Small intestine (tissue), 7 donors: ENCODE measurements around the gene EYS. TPM values are rescaled to one million over a fixed set of nuclear protein-coding genes. Genes with fewer than 3 reads are reported as not detected.

Source experiments
- DNase-seq, 2 donors: peaks; one replicate each; pipeline versions ENCODE4 v3.0.0 to v3.0.0-alpha.2; 2013
- FAIRE-seq: peaks from 2 replicates; lab custom pipeline; 2012; peaks lifted over from hg19 to GRCh38; lab: Jason Lieb, UNC
- H3K27ac ChIP-seq, 3 donors: one replicate each; pipeline ENCODE4 v1.5.1; 2013; ENCODE audit warnings: low read length in 2 of 3, mild to moderate bottlenecking in 2 of 3, control low read depth in 1 of 3, inconsistent platforms in 1 of 3, low read depth in 1 of 3, moderate library complexity in 1 of 3
- H3K27me3 ChIP-seq, 3 donors: one replicate each; pipeline ENCODE4 v1.6.1; 2013; ENCODE audit warnings: low read length in 3 of 3, inconsistent platforms in 1 of 3; ENCODE audit not compliant: control insufficient read depth in 3 of 3, insufficient read depth in 3 of 3
- H3K36me3 ChIP-seq, 3 donors: one replicate each; pipeline ENCODE4 v1.6.1; 2013; ENCODE audit warnings: low read length in 3 of 3, inconsistent platforms in 1 of 3, low read depth in 1 of 3, mild to moderate bottlenecking in 1 of 3, moderate library complexity in 1 of 3; ENCODE audit not compliant: control insufficient read depth in 3 of 3, insufficient read depth in 2 of 3
- H3K4me1 ChIP-seq, 3 donors: one replicate each; pipeline ENCODE4 v1.6.1; 2013; ENCODE audit warnings: low read length in 2 of 3, inconsistent platforms in 1 of 3, low read depth in 1 of 3, mild to moderate bottlenecking in 1 of 3, moderate library complexity in 1 of 3; ENCODE audit not compliant: control insufficient read depth in 3 of 3, insufficient read depth in 2 of 3
- H3K4me3 ChIP-seq, 3 donors: one replicate each; pipeline ENCODE4 v1.5.1; 2013; ENCODE audit warnings: low read length in 3 of 3, control low read depth in 1 of 3, inconsistent platforms in 1 of 3, low read depth in 1 of 3, mild to moderate bottlenecking in 1 of 3, moderate library complexity in 1 of 3
- H3K9me3 ChIP-seq, 2 donors: one replicate each; pipeline ENCODE4 v1.6.1; 2013; ENCODE audit warnings: low read depth in 1 of 2, low read length in 1 of 2; ENCODE audit not compliant: control insufficient read depth in 2 of 2, insufficient read depth in 1 of 2
- WGBS, 3 donors: extraction: QIAGEN DNeasy Blood & Tissue Kit; methylation state at CpG; one replicate each; pipeline ENCODE4 v1.1.7; 2013; 5-methylcytosine and 5-hydroxymethylcytosine counted together
- polyA plus RNA-seq, 4 donors: library from polyadenylated mRNA; stranded (reverse) in 3 of 4; unstranded in 1 of 4; fragments of 200-250 nt in 3 of 4; fragments of 120-200 nt in 1 of 4; gene quantifications; one replicate each; pipeline versions ENCODE4 v1.2.1 to v1.2.3, GENCODE V29; 2013
- donor health status: healthy with polysubstance abuse.
- donor health status: control.
- donor health status: control.
- donor health status: Bipolar disorder and iron deficiency.
- donor health status: healthy.

Gene EYS
- polyA plus RNA-seq, 4 donors, result 0.78 TPM; not detected in 3

GRCh38 chr6:63881791-63882190 lies 1825.2 kb downstream of the EYS start:
- H3K4me1 ChIP-seq, result no peaks in the 10 kb centered on the region
- WGBS, 3 donors, result 75 to 80% (median 77%) methylated on average over 1 of the region's 1 CpG
- no peak for FAIRE-seq

GRCh38 chr6:63872233-63872632 lies 1834.8 kb downstream of the EYS start:
- H3K27ac ChIP-seq, result no peak overlapping the region
- peaks cover 0 to 4% of the 10 kb centered on the region in 2 donors for H3K9me3 ChIP-seq
- H3K36me3 ChIP-seq, result no peaks in the 10 kb centered on the region
- H3K27me3 ChIP-seq, result no peaks in the 10 kb centered on the region
- 86 to 93% (median 90%) methylated on average over 4 of the region's 4 CpGs for WGBS, 3 donors
- no peaks in the 10 kb centered on the region for H3K4me1 ChIP-seq
- DNase-seq (no peak), FAIRE-seq (no peak)
- H3K4me3 ChIP-seq, result no peak overlapping the region

More at GRCh38 chr6:63881791-63882190, 1825.2 kb downstream of the EYS start:
- no peak for DNase-seq
- Histone ChIP-seq H3K9me3 (peaks cover 0 to 8% of the 10 kb centered on the region in 2 donors), H3K4me3 (no peak overlapping the region), H3K36me3 (no peaks in the 10 kb centered on the region), H3K27ac (no peak overlapping the region), H3K27me3 (no peaks in the 10 kb centered on the region)

DNA sequence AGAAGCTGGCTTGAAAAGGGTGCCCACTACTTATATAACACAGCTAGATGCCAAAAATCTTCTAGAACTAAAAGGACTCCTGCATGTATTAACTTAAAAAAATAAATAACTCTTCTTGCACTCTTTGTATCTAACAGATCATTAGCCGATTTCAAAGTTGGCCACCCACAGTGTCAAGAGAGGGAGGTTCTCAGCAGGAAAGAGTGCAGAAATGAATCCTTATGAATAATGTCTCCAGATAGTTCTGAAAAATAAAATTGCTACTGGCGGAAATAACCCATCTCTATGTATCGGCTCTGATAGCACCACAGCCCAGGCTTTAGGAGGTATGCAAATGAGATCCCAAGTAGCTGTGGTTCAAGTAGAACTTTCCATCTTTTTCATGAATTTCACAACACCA lies 1838.7 kb downstream of the EYS start:
- no peaks in the 10 kb centered on the region for H3K4me1 ChIP-seq
- 81 to 87% (median 82%) methylated on average over 3 of the region's 3 CpGs for WGBS, 3 donors
- DNase-seq (no peak), FAIRE-seq (no peak)
- H3K4me3 ChIP-seq, result no peak overlapping the region
- no peak overlapping the region for H3K27ac ChIP-seq
- no peaks in the 10 kb centered on the region for H3K36me3 ChIP-seq
- peaks cover 0 to 4% of the 10 kb centered on the region in 2 donors for H3K9me3 ChIP-seq
- H3K27me3 ChIP-seq, result no peaks in the 10 kb centered on the region

GRCh38 chr6:63864671-63865318 lies 1842.2 kb downstream of the EYS start:
- Histone ChIP-seq H3K9me3 (no peaks in the 10 kb centered on the region), H3K27ac (no peak overlapping the region), H3K4me1 (no peaks in the 10 kb centered on the region), H3K36me3 (no peaks in the 10 kb centered on the region), H3K4me3 (no peak overlapping the region), H3K27me3 (no peaks in the 10 kb centered on the region)
- 61 to 69% (median 66%) methylated on average over 4 of the region's 4 CpGs for WGBS, 3 donors
- DNase-seq (no peak), FAIRE-seq (no peak)

DNA sequence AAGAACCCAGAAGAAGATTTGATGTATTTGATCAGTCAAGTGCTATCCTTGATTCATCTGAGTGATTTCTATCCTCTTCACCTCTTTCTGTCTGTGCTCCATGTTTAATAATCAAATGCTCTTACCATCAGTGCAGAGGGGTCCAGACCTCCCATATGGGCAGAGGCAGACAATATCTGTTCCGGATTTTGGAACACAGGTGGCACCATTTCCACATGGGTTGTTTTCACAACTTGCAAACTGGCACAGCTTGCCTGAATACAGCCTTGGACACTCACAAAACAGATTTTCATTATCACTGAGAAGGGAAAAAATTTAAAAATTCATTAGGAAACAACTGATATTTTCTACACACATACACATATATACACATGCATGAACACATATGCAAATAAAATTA lies 1843.0 kb downstream of the EYS start:
- WGBS, 3 donors, result 77 to 86% (median 79%) methylated on average over 1 of the region's 1 CpG
- H3K4me3 ChIP-seq, result no peak overlapping the region
- H3K27me3 ChIP-seq, result no peaks in the 10 kb centered on the region
- no peak overlapping the region for H3K27ac ChIP-seq
- H3K9me3 ChIP-seq, result no peaks in the 10 kb centered on the region
- no peak for DNase-seq
- no peaks in the 10 kb centered on the region for H3K4me1 ChIP-seq
- H3K36me3 ChIP-seq, result no peaks in the 10 kb centered on the region
- no peak for FAIRE-seq

- H3K27me3 ChIP-seq, result no peaks in the 10 kb centered on the region
- H3K27ac ChIP-seq, result no peak overlapping the region
- DNase-seq (no peak), FAIRE-seq (no peak)
- H3K9me3 ChIP-seq, result no peaks in the 10 kb centered on the region
- H3K36me3 ChIP-seq, result no peaks in the 10 kb centered on the region
- H3K4me3 ChIP-seq, result no peak overlapping the region
- H3K4me1 ChIP-seq, result no peaks in the 10 kb centered on the region
- 65 to 76% (median 72%) methylated on average over 3 of the region's 3 CpGs for WGBS, 3 donors
Measured at GRCh38 chr6:63862486-63863198, 1844.4 kb downstream of the EYS start.

- no peak for FAIRE-seq
- Histone ChIP-seq H3K36me3 (no peaks in the 10 kb centered on the region), H3K4me3 (no peak overlapping the region), H3K27me3 (no peaks in the 10 kb centered on the region), H3K27ac (no peak overlapping the region), H3K4me1 (no peaks in the 10 kb centered on the region), H3K9me3 (no peaks in the 10 kb centered on the region)
- 43 to 55% (median 45%) methylated on average over 4 of the region's 4 CpGs for WGBS, 3 donors
- DNase-seq, result no peak
Measured at GRCh38 chr6:63859528-63859927, 1847.5 kb downstream of the EYS start.

DNA sequence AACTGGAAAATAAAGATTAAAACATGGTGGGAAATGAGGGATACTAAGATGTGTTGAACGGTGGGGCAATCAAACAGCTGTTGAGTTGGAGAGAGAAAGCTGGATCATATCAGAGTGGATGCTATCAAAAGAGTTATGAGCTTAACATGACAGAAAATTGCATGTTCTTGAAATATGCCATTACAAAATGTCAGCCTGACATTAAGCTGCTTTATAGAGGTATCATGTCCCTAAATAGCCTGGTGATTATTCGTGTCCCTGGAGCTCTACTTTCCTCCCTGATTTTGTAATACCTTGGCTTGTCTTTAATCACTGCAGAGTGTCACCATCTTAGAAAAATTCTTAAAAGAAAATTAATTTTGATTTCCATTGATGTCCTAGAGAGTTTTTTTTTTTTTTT lies 1848.3 kb downstream of the EYS start:
- DNase-seq (no peak), FAIRE-seq (no peak)
- Histone ChIP-seq H3K27ac (no peak overlapping the region), H3K9me3 (no peaks in the 10 kb centered on the region), H3K4me3 (no peak overlapping the region), H3K27me3 (no peaks in the 10 kb centered on the region), H3K36me3 (no peaks in the 10 kb centered on the region), H3K4me1 (no peaks in the 10 kb centered on the region)
- WGBS, 3 donors, result 76 to 88% (median 78%) methylated on average over 2 of the region's 2 CpGs
